LNCAP (cell line): Measurements from ENCODE around the gene PTPRM.

ENCODE experiments used
- TF ChIP-seq, protein P1 (sequence below): fragments of 450-650 bp; IDR thresholded peaks from 2 replicates; pipeline ENCODE4 v1.5.1; 2017; ENCODE audit warnings: mild to moderate bottlenecking

PTPRM gene

DNA sequence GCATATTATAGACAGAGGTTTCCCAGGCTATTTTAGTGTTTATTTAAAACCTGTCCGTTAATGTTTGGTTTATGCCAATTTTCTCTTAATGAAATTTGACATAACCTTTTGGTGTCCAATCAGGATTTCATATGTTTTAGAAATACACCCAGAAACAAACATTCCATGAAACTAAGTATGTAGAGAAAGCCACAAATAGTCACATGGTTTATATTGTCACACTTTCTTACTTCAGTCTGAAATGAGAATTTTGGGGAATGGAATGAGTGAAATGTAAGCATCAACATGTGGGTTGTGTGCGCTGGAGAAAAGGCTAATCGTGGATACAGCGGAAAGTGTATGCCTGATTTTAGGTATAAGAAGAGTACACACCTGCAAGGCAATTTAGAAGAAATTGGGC, 765.2 kb downstream of the PTPRM start:
- TF ChIP-seq, protein P1, sequence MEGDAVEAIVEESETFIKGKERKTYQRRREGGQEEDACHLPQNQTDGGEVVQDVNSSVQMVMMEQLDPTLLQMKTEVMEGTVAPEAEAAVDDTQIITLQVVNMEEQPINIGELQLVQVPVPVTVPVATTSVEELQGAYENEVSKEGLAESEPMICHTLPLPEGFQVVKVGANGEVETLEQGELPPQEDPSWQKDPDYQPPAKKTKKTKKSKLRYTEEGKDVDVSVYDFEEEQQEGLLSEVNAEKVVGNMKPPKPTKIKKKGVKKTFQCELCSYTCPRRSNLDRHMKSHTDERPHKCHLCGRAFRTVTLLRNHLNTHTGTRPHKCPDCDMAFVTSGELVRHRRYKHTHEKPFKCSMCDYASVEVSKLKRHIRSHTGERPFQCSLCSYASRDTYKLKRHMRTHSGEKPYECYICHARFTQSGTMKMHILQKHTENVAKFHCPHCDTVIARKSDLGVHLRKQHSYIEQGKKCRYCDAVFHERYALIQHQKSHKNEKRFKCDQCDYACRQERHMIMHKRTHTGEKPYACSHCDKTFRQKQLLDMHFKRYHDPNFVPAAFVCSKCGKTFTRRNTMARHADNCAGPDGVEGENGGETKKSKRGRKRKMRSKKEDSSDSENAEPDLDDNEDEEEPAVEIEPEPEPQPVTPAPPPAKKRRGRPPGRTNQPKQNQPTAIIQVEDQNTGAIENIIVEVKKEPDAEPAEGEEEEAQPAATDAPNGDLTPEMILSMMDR: no peak

DNA sequence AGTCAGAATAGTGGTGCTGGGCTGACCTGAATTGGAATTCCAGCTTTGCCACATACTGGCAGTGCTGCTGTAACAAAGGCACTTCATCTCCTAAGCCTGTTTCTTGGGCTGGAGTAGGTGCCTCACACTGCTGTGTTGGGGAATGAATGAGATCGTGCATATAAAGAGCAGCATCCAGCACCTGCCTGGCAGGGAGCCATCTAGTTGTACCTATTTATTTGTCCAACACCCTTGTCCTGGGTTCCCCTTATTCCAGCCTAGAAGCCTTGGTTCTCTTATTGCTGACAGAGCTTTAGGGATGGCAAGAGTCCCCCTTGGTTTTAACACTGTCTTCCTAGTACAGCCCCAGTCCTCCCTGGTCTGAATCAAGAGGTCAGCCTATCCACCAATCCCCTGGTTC, 766.8 kb downstream of the PTPRM start:
- TF ChIP-seq, protein P1: no peak

DNA sequence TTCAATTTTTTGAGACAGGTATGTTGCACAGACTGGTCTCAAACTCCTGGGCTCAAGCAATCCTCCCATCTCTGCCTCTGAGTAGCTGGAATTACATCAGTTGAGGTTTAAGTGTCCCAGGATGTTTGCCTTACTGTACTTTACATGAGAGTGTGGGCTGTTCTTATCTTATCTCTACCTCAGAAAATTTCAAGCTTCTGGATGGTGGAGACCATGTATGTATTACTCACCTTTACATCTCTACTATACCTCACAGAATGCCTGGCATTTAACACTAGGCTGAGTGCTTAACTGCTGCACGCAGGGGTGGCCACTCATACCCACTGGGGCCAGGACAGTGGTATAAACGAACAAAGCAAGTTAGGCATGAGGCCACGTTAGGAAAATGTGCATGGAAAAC, 770.1 kb downstream of the PTPRM start:
- TF ChIP-seq, protein P1: no peak

DNA sequence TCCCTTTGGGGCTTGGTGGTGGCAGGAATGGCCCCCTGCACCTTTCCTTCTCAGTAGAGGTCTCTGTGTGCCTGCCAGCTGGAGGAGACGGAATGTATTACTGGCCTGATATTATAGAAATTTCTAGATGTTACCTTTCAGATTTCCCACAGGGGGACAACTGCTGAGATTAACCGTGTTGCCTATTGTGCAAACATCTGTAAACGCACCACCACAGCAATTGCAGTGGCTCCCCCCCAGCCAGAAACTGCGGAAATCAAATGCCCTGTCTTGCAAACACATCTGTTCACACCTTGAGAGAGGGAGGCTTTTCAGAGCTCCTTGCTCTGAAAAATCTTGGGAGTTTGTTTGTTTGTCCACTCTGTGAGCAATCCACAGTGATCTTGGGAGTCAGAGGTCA, 772.1 kb downstream of the PTPRM start:
- TF ChIP-seq, protein P1: no peak

DNA sequence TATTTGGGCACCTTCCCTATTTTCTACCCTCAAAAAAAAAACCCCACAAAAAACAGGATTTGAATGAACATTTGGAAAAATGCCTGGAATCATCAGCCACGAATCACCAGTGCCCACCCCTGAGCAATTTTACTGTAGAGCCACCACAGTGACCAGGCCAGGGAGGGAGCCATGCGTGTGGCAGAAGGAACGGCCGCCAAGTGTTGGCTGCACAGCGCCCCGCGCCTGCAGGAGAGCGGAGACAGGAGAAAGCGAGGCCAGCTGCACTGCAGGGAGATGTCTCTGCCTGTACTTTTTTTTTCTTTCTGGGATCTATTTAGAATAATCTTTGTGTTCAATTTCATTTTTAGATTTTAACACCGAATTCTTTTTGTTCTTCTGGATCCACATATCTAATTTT, 772.8 kb downstream of the PTPRM start:
- TF ChIP-seq, protein P1: no peak

DNA sequence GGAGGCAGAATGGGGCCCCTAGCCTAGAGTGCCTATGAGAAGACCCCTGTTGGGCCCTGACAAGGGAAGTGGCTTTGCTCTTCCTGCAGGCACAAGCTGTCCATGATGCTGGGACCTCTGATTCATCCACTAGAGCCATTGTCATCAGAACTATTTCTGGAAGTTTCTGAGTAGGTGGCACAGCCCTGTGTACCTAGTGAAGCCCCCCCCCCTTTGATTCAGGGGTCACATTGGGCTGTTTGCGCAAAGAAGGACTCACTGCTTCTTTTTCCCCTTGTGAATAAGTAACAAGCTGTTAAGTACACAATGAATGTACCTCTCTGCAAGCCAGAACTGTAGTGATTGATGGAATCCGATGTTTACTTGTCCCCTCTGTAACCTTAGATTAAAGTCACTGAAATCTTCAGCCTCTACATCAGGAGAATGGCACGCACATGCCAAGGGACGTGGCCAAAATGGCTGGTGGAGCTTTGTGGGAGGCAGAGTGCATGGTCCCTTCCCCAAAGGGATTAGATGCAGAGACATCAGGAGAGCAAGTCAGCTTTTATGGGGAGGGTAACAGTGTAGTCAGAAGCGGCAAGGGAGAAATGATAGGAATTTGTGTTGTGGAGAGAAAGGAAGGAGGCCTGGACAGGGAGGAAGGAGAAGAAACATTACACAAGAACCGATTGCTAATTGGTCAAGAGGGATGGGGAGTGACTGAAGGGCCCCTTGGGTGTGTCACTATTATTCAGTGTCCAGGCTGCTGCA, 774.5 kb downstream of the PTPRM start:
- TF ChIP-seq, protein P1: no peak

DNA sequence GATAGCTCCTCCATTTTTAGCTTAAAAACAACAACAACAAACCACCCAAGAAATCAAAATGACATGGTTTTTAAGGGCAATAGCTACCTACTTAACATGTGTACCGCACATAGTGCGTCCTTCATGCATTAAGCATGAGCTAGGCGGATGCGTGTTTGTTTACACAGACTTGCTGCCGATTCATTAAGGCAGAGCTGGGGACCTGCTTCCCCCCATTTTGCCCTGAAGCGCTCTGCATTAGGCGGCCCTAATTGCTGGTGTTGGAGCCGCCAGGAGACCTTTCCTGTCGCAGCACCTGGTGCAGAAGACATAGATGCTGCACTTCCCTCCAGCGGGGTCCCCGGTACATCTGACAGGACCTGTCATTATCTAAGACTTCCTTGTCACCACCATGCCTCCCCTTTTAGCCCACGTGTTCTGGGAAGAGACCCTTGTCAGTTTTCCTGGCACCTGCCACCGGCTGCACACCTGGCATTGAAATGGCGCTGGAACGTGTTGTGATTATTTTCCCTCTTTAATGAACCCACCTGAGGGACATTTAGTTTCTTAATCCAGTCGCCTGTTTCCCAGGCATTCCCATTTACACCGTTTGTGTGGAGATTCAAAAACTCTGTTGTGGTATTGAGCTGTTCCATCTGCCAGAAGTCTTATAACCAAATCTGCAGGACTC, 781.1 kb downstream of the PTPRM start:
- TF ChIP-seq, protein P1: no peak
